ENCODE measurements around the gene CYP19A1.

The CYP19A1 gene

GRCh38 chr15:51245628-51246027 is 92.8 kb downstream of the CYP19A1 start:
- TF ChIP-seq REST (IDR thresholded peaks at IDR 0.05; ENCODE audit: low read depth) (no peak), TEAD4 (IDR thresholded peaks at IDR 0.05) (no peak), CREB1 (IDR thresholded peaks at IDR 0.05; ENCODE audit: low read depth) (no peak), EP300 (IDR thresholded peaks at IDR 0.05; ENCODE audit: borderline replicate concordance) (no peak), MAX (IDR thresholded peaks at IDR 0.05) (no peak), FOXM1 (IDR thresholded peaks at IDR 0.05; ENCODE audit: borderline replicate concordance, low read depth) (no peak), NFIC (IDR thresholded peaks at IDR 0.05) (no peak)

GRCh38 chr15:51244423-51244869 is 94.0 kb downstream of the CYP19A1 start:
- TF ChIP-seq CEBPB (IDR thresholded peaks at IDR 0.05), result no peak
- no peak for TF ChIP-seq RAD21 (IDR thresholded peaks at IDR 0.05; ENCODE audit: low read depth)
- TF ChIP-seq EGR1 (IDR thresholded peaks at IDR 0.05), result no peak
- TF ChIP-seq TCF12 (IDR thresholded peaks at IDR 0.05; ENCODE audit: low read depth), result no peak

GRCh38 chr15:51243774-51244173 is 94.6 kb downstream of the CYP19A1 start:
- TF ChIP-seq TAF1 (IDR thresholded peaks at IDR 0.05; ENCODE audit: low read depth), result no peak
- no peak for TF ChIP-seq EGR1 (IDR thresholded peaks at IDR 0.05)
- TF ChIP-seq YY1 (IDR thresholded peaks at IDR 0.05; ENCODE audit: low read depth), result no peak
- no peak for TF ChIP-seq TEAD4 (IDR thresholded peaks at IDR 0.05)
- TF ChIP-seq MAX (IDR thresholded peaks at IDR 0.05), result no peak

GRCh38 chr15:51240066-51240465 is 98.3 kb downstream of the CYP19A1 start:
- TF ChIP-seq YY1 (IDR thresholded peaks at IDR 0.05; ENCODE audit: low read depth) (no peak), TCF12 (IDR thresholded peaks at IDR 0.05; ENCODE audit: low read depth) (no peak), TAF1 (IDR thresholded peaks at IDR 0.05; ENCODE audit: low read depth) (no peak)

GRCh38 chr15:51237816-51238215 is 100.6 kb downstream of the CYP19A1 start:
- TF ChIP-seq TCF12 (IDR thresholded peaks at IDR 0.05; ENCODE audit: low read depth) (no peak), CEBPB (IDR thresholded peaks at IDR 0.05) (no peak), NFIC (IDR thresholded peaks at IDR 0.05) (no peak), FOXM1 (IDR thresholded peaks at IDR 0.05; ENCODE audit: borderline replicate concordance, low read depth) (no peak)

- TF ChIP-seq EP300 (IDR thresholded peaks at IDR 0.05; ENCODE audit: borderline replicate concordance) (no peak), REST (IDR thresholded peaks at IDR 0.05; ENCODE audit: low read depth) (no peak), EGR1 (IDR thresholded peaks at IDR 0.05) (no peak), CEBPB (IDR thresholded peaks at IDR 0.05) (no peak), TCF12 (IDR thresholded peaks at IDR 0.05; ENCODE audit: low read depth) (no peak), TEAD4 (IDR thresholded peaks at IDR 0.05) (no peak)
Measured at GRCh38 chr15:51234176-51234927, 104.0 kb downstream of the CYP19A1 start.

- TF ChIP-seq RAD21 (IDR thresholded peaks at IDR 0.05; ENCODE audit: low read depth) (no peak), REST (IDR thresholded peaks at IDR 0.05; ENCODE audit: low read depth) (no peak), TCF12 (IDR thresholded peaks at IDR 0.05; ENCODE audit: low read depth) (no peak), TEAD4 (IDR thresholded peaks at IDR 0.05) (no peak)
Measured at GRCh38 chr15:51232581-51232980, 105.8 kb downstream of the CYP19A1 start.
